Adipose tissue (tissue), 3 donors: ENCODE data around the gene SNTA1. TPM values are rescaled to one million over a fixed set of nuclear protein-coding genes. Genes with fewer than 3 reads are reported as not detected.
"Not testable (repeated sequence)": the region's sequence is repeated elsewhere in the genome, so short reads cannot be mapped to it uniquely, and the experiment has no call there.

Source experiments
- H3K27ac ChIP-seq: one replicate; pipeline ENCODE4 v1.5.1; 2013; ENCODE audit warnings: low read depth, low read length
- WGBS, 3 donors: extraction: QIAGEN DNeasy Blood & Tissue Kit; methylation state at CpG; one replicate each; pipeline ENCODE4 v1.1.7; 2013; 5-methylcytosine and 5-hydroxymethylcytosine counted together
- polyA plus RNA-seq, 3 donors: library from polyadenylated mRNA; stranded (reverse); fragments of 200-250 nt; gene quantifications; one replicate each; pipeline ENCODE4 v1.2.3, GENCODE V29; 2013
- donor health status: healthy with polysubstance abuse.
- donor health status: Bipolar disorder and iron deficiency.
- donor health status: healthy.

SNTA1 gene
- 10 to 100 TPM in 2 of 3 donors, 1 to 10 TPM in 1; 8.1 to 47.4 (median 34.3) TPM for polyA plus RNA-seq

DNA sequence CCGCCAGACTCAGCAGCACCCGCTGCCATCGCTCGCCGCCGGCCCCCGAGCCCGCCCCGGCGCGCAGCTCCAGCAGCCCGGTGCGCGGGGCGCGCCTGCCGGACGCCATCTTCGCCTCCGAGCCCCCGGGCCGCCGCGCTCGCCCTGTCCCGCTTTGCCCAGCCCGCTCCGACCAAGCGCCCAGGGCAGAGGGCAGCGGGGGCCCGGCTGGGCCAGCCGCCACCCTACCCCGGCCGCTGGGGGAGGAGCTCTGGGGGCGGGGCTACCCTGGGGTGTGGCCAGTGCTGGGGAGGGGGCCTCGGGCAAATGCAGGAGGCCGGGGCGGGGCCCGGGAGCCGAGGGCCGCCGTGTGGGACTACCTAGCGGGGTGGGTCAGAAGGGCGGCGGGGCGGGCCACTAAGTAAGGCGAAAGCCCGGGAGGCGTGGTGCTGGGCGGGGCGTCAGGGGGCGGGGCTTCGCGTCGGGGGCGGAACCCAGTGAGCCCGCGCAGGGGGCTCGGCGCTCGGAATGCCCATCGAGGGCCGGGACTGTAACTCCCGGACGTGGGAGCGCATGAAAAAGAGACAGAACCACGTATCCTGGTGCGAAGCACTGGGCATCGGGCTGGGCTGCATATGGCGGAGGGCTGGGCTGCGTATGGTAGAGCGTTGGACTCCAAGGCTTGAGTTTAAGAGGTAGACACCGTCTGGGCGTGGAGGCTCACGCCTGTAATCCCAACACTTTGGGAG lies at the start of gene SNTA1:
Gene SNTA1, minus strand, starts transcription at position 252 of the 728 bp plus-strand sequence. Its CDS starts 143 bp downstream, at position 109.
- no peak within 1 kb of the TSS for H3K27ac ChIP-seq
- 0 to 1% (median 1%) methylated on average over 51 to 75 of the region's 75 CpGs for WGBS, 3 donors

DNA sequence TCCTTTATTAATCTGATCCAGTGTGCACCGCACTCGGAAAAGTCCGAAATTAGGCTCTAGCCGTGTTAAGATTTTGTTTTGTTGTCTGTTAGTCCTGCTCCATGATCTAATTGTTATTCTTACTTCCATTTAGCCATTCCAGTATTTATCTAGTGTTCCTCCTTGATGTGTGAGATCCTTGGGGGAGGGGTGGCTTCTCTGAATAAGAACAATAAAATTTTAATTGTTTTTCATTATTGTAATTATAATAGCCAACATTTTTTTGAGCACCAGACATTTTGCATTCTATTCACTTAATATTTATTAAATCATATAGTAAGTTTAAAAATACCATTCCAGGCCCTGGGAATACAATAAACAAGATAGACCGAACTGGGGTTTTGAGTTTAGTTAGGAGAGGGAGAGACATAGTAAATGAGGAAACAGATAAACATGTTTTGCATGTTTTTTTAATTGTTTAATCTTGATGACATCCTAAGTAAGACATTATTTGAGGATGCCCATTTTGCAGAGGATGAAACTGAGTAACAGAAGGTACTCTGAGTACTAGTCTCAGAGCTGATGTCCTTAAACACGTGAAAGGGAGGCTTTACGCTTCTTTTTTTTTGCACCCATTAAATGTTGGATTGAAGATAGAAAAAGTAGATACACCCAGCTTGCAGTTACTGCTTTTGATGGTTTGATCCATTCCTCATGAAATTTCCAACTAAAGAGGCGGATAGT lies 47.5 kb upstream of the SNTA1 start:
- no peak overlapping the region for H3K27ac ChIP-seq
- WGBS, 3 donors: 48 to 59% (median 58%) methylated on average over 8 of the region's 8 CpGs

DNA sequence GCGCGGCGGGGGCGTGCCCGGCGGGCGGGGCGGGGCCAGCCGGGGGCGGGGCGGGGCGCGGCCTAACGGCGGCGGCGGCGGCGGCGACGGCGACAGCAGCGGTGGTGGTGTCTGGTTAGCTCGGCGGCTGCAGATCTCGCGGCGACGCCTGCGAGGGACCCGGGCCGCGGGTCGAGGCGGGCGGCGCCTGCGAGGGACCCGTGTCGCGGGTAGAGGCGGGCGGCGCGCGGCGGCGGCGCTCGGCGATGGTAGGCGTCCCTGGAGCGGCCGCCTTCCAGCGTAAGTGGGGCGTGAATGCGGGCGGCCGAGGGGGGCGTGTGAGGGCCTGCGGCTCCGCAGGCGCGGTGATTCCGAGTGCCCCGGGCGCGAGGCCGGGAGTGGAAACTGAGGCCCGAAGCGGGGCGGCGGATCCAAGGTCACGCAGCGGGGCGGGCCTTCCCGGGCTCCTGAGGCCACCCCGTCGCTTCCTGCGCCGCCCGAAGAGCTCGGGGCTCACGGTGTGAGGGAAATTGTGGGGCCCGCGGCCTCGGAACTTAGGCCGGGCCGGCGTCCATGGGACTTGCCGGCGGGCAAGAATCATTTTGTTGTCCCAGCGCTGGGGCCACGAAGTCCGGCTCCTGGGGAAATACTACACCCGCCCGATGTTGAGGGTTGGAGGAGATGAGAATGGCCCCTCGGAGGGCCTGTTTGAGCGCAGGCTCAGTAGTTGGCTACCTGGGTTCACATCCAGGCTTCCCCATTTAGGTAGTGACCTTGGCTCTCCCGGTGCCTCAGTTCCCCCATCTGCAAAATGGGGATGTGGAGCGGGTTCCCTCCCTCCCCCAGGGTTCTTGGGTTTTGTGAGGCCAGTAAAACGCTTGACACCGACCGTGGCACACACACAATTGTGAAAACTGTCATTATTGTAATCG lies 46.7 kb upstream of the SNTA1 start, which contains the start of gene CBFA2T2:
Gene CBFA2T2, plus strand, starts transcription at position 74 of the 911 bp plus-strand sequence. Its CDS starts 172 bp downstream, at position 246.
- H3K27ac ChIP-seq: no peak within 1 kb of the TSS
- WGBS, 3 donors: 0 to 1% (median 1%) methylated on average over 75 to 96 of the region's 105 CpGs

DNA sequence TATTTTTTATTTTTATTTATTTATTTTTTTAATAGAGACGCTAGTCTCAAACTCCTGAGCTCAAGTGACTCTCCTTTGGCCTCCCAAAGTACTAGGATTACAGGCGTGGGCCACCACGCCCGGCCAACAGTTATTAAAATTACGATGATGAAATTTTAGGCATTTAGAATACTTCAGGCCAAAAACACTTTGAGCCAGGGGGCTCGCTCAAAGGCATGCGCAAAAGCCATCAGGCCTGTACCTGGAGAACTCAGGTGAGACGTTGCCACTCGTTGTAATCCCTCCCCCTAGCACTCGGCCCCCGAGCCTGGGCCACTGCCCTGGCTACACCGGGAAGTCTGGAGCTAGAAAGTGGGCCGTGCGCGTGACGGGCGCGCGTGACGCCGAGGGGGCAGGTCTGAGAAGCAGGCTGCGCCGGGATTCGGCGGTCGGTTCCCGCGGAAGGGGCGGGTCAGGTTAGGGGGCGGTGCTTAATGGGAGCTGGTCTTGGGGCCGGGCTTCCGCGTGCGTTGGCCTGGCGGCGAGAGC lies 46.0 kb upstream of the SNTA1 start:
- H3K27ac ChIP-seq: no peak overlapping the region
- 2 to 4% (median 3%) methylated on average over 33 to 36 of the region's 36 CpGs for WGBS, 3 donors

DNA sequence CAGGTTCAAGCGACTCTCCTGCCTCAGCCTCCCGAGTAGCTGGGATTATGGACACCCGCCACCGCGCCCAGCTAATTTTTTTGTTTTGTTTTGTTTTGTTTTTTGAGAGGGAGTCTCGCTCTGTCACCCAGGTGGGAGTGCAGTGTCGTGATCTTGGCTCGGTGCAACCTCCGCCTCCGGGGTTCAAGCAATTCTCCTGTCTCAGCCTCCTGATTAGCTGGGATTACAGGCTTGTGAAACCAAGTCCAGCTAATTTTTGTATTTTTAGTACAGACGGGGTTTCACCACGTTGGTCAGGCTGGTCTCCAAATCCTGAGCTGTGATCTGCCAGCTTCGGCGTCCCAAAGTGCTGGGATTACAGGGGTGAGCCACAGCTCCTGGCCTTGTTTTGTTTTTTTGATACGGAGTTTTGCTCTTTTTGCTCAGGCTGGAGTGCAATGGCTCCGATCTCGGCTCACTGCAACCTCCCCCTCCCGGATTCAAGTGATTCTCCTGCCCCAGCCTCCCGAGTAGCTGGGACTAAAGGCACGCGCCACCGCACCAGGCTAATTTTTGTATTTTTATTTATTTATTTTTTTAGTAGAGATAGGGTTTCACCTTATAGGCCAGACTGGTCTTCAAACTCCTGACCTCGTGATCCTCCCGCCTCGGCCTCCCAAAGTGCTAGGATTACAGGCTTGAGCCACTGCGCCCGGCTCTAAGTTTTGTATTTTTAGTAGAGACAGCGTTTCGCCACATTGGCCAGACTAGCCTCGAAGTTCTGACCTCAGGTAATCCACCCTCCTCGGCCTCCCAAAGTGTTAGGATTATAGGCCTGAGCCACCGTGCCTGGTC lies 45.3 kb upstream of the SNTA1 start:
- WGBS, 3 donors: 93 to 95% (median 94%) methylated on average over 32 of the region's 32 CpGs
- not testable (repeated sequence) for H3K27ac ChIP-seq

DNA sequence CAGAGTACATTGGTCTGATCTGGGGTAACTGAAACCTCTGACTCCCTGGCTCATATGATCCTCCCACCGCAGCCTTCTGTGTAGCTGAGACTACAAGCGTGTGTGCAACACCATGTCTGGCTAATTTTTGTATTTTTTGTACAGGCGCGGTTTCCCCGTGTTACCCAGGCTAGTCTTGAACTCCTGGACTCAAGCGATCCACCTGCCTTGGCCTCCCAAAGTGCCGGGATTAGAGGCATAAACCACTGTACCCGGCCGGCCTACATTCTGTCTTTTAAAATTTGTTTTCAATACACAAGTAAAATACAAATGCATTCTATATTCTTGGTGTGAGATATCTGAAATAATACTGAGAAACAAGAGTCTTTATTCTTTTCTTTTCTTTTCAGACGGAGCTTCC lies 44.6 kb upstream of the SNTA1 start:
- 90 to 96% (median 96%) methylated on average over 10 of the region's 10 CpGs for WGBS, 3 donors
- no peak overlapping the region for H3K27ac ChIP-seq

DNA sequence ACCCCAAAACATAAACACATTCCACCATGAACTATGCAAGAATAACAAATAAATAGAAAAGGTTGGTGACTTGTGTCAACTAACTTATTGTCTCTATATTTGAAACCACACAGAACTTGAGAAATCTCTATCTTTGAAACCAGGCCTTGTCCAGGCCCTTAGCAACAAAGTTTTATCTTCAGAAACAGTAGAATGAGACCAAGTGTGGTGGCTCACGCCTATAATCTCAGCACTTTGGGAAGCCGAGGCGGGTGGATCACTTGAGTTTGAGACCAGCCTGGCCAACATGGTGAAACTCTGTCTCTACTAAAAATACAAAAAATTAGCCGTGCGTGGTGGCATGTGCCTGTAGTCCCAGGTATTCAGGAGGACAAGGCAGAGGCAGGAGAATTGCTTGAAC lies 39.6 kb upstream of the SNTA1 start:
- H3K27ac ChIP-seq: not testable (repeated sequence)
- WGBS, 3 donors: 96 to 98% (median 96%) methylated on average over 5 of the region's 5 CpGs

DNA sequence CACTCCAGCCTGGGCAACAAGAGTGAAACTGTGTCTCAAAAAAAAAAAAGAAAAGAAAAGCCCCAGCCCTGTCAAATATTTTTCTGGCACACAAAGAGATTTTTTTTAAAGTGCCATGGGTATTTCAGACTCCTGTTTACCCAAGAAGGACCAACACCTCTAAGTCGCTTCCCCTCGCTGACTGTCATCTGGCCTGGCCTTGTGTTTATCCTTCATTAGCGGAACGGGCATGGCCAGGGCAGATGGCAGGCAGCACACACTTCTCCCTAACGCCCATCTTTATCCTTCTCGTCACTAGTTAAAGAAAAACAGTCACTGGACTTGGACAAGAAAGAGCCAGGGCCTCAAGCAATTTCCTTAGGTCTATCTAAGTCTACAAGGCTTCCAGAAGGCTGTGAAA lies 39.0 kb upstream of the SNTA1 start:
- H3K27ac ChIP-seq: no peak overlapping the region
- 76 to 92% (median 85%) methylated on average over 6 of the region's 6 CpGs for WGBS, 3 donors

DNA sequence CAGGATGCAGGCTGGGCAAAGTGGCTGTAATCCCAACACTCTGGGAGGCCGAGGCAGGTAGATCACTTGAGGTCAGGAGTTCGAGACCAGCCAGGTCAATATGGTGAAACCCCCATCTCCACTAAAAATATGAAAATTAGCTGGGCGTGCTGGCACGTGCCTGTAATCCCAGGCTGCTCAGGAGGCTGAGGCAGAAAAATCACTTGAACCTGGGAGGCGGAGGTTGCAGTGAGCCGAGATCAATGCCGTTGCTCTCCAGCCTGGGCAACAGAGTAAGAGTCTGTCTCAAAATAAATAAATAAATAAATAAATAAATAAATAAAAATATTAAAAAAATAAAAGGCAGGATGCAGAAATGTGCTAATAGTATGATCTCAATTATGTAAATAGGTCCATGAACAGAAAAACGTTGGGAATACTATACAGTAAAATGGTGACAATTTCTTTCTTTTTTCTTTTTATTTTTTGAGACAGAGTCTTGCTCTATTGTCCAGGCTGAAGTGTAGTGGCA lies 37.9 kb upstream of the SNTA1 start:
- 93 to 94% (median 93%) methylated on average over 8 of the region's 8 CpGs for WGBS, 3 donors
- H3K27ac ChIP-seq: no peak overlapping the region

DNA sequence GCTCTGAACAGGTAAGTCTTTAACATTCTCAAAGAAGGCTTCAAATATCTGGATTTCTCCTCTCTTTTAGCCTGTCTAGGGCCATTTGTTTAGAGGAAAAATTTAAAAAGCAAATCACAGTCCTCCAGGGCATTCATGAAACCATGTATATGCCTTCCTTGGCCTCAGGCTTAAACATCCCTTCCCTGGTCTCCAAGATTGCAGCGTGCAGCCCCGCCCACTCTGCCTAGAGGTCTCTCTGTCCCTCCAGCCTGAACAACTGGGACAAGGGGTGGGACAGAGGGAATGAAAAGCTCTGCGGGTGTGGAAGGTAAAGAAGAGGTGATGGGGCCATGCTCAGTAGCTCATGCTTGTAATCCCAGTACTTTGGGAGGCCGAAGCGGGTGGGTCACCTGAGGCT lies 36.5 kb upstream of the SNTA1 start:
- 91 to 96% (median 93%) methylated on average over 5 of the region's 5 CpGs for WGBS, 3 donors
- no peak overlapping the region for H3K27ac ChIP-seq

DNA sequence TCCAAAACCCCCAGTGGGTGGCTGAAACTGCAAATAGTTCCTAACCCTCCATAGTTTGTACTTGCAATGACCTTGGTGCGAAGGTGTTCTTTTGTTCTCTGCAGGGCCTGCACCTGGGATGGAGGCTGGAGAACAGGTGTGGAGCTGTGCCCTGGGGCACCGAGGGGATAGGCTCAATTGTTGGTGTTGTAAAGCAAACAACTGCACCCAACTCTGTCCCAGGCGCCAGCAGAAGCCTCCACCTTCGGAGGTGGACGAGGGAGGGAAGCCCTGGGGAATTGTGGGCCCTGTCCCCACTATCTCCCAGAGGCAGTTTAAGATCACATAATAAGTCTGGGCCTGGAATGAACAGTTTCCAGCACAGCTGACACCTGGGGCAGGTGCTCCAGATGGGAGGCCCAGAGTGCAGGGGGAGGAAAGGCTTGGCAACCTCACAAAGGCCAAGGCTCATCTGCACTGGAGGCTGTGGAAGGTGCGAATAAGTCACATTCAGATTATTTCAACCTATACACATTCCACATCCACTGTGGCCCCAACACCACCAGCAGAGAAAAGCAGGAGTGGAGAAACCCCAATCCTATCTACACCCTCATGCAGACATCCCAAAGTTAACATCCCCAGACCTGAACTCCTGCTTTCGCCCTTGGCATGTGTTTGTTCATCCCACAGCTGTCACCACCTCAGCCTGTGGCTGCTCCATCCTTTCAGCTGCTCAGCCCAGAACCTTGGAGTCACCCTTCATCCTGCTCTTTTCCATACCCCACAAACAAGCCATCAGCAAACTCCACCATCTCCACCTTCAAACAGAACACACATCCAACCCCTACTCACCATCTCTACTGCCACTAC lies 34.0 kb upstream of the SNTA1 start:
- WGBS, 3 donors: 53 to 91% (median 84%) methylated on average over 7 of the region's 7 CpGs

DNA sequence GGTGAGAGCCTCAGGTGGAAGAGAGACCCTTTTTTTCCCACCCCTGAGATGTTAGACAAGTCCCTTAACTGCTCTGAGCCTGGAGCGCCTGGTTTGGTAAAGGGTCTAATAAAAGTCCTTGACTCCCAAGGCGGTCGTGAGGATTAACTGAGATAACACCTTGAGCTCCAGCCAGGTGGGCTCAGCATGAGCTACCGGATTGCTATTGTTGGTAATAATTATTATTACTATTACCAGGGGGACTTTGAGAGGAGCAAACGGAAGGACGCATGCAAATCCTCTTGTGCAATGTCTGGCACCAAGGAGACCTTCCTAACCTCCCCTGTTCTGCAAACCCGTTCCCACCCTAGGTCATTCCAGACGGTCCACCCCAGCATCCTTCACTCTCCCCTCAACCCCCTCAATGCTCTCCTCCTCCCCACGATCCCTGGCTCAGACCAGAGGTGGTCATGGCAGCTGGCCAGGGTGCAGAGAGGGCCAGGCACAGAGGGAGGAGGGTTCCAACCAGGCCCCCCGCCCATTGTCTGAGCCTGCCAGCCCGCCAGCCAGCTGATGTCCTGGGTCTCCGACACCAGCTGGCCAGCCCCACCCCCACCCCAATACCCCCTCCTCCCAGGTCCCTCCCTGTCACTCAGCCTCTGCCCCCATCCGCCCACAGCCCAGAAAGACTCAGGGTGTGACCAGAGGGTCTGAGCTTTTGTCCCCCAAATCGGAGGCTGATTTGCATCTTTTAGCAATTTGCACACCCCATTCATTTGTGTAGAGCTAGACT lies 32.0 kb upstream of the SNTA1 start:
- H3K27ac ChIP-seq: no peak overlapping the region

More for the DNA sequence above, 34.0 kb upstream of the SNTA1 start:
- no peak overlapping the region for H3K27ac ChIP-seq

DNA sequence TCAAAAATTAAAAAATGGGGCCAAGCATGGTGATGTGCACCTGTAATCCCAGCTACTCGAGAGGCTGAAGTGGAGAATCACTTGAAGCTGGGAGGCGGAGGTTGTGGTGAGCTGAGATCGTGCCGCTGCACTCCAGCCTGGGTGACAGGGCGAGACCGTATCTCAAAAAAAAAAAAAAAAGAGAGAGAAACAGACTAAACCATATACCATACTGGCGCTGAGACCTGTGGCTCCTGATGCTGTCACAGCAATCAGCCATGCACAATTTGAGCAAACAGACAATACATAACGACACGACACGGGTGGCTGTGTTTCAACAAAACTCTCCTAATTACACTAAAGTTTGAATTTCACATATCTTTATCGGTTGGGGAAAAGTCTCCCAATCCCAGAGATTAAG lies 31.4 kb upstream of the SNTA1 start:
- WGBS, 3 donors: 85 to 90% (median 86%) methylated on average over 11 of the region's 11 CpGs
- H3K27ac ChIP-seq: no peak overlapping the region

More for the DNA sequence above, 32.0 kb upstream of the SNTA1 start:
- WGBS, 3 donors: 40 to 65% (median 42%) methylated on average over 14 of the region's 14 CpGs

DNA sequence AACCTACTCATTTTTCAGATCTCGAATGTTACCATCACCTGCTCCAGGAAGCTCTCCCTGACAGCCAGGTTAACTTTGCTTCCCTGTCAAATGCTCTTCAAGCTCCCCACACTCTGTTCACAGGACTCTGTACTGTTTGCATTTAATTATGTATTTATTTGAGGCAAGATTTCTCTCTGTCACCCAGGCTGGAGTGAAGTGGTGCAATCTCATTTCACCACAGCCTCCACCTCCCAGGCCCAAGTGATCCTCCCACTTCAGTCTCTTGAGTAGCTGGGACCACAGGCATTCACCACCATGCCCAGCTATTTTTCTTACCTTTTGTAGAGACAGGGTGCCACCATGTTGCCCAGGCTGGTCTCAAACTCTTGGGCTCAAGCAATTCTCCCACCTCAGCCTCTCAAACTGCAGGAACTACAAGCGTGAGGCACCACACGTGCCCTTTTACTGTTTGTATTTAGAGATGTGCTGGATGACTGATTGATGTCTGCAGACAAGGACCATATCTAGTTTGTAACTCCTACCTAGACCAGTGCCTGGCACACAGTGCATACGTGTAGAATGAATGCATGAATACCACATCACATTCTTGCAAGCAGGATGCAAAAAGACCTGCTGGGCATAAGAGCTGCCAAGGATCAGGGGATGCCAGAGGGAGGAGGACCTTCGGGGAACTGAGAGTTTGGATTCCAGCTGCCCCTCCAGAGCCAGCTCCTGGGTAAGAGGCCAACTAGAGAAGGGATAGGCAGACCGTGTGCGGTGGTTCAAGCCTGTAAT lies 30.7 kb upstream of the SNTA1 start:
- 79 to 84% (median 82%) methylated on average over 7 of the region's 7 CpGs for WGBS, 3 donors
- H3K27ac ChIP-seq: no peak overlapping the region

DNA sequence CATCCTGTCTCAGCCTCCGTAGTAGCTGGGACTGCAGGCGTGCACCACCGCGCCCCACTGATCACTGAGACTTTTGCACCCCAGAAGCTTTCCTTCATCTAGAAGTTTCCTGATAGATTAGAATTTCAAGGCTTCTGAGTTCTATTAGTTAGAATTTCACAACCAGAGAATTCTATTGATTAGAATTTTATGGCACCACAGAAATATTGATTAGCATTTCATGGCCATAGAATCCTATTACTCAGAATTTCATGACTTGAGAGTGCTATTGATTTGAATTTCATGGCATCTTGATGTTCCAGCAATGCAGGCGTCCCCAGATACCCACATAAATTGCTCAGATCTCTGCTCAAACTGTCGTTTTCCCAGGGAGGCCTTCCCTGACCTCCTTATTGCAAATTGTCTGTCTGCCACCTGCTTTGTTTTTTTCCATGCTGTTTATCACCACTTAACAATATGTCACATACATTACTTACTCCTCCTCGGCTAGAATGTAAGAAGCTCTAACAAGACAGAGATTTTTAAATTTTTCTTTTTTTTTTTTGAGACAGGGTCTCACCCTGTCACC lies 29.4 kb upstream of the SNTA1 start:
- WGBS, 3 donors: 80 to 89% (median 88%) methylated on average over 7 of the region's 7 CpGs
- no peak overlapping the region for H3K27ac ChIP-seq
